22Rv1 (cell line): ENCODE results near the gene NLRP4.

Source experiments
- ZFX ChIP-seq: fragments of 450-650 bp; IDR thresholded peaks from 2 replicates; pipeline ENCODE4 v1.6.1; 2017; ENCODE audit warnings: antibody characterized with exemption, borderline replicate concordance
- TF ChIP-seq, protein P1 (sequence below): fragments of 450-650 bp; IDR thresholded peaks from 2 replicates; pipeline ENCODE4 v1.5.1; 2017; ENCODE audit warnings: mild to moderate bottlenecking

DNA sequence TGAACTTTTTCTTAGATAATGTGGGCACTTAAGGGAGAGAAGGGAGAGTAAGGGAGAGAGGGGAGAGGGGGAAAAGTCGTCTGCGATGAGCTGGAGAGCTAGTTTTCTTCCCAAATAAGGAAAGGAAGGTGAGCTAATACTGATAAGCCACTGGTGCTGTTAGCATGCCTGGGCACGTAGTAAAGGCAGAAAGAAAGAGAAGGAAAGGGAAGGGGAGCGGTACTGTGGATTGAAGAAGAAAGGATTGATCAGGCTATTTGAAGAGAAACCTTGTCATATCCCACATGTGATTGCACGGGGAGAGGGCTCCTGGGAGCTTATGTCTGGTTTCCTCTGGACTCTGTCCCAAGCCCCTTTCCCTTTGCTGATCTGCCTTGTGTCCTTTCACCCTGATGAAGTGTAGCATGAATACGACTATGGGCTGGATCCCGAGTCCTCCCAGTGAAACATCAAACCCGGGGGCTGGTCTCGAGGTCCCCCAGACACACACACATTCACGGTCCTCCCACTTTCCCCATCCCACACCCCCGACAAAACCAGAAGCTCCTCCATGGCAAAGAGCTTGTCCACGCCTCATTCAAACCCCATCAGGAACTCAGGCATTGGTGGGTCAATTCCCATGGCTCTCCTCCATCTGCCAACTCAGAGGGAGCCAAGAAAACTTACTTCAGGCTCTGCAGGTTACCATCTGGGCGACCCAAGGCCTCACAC lies 65.2 kb downstream of the NLRP4 start:
- TF ChIP-seq, protein P1, sequence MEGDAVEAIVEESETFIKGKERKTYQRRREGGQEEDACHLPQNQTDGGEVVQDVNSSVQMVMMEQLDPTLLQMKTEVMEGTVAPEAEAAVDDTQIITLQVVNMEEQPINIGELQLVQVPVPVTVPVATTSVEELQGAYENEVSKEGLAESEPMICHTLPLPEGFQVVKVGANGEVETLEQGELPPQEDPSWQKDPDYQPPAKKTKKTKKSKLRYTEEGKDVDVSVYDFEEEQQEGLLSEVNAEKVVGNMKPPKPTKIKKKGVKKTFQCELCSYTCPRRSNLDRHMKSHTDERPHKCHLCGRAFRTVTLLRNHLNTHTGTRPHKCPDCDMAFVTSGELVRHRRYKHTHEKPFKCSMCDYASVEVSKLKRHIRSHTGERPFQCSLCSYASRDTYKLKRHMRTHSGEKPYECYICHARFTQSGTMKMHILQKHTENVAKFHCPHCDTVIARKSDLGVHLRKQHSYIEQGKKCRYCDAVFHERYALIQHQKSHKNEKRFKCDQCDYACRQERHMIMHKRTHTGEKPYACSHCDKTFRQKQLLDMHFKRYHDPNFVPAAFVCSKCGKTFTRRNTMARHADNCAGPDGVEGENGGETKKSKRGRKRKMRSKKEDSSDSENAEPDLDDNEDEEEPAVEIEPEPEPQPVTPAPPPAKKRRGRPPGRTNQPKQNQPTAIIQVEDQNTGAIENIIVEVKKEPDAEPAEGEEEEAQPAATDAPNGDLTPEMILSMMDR: no peak
- no peak for TF ChIP-seq ZFX
